Mucosa of rectum (tissue), 2 donors: ENCODE results near the gene TREML4.

Source experiments
- H3K27ac ChIP-seq, 2 donors: one replicate each; pipeline ENCODE4 v1.7.0; 2013; ENCODE audit warnings: inconsistent platforms in 2 of 2, low read depth in 2 of 2, low read length in 2 of 2
- H3K27me3 ChIP-seq, 2 donors: one replicate each; pipeline ENCODE4 v1.7.0; 2013; ENCODE audit warnings: low read length in 2 of 2; ENCODE audit not compliant: control insufficient read depth in 2 of 2, insufficient read depth in 2 of 2
- H3K36me3 ChIP-seq, 2 donors: one replicate each; pipeline ENCODE4 v1.7.0; 2013; ENCODE audit warnings: low read length in 2 of 2; ENCODE audit not compliant: control insufficient read depth in 2 of 2, insufficient read depth in 2 of 2
- H3K4me1 ChIP-seq, 2 donors: one replicate each; pipeline ENCODE4 v1.7.0; 2013; ENCODE audit warnings: low read length in 2 of 2, mild to moderate bottlenecking in 1 of 2; ENCODE audit not compliant: control insufficient read depth in 2 of 2, insufficient read depth in 2 of 2
- H3K4me3 ChIP-seq, 2 donors: one replicate each; pipeline ENCODE4 v1.7.0; 2013; ENCODE audit warnings: low read length in 2 of 2
- H3K9ac ChIP-seq, 2 donors: one replicate each; pipeline ENCODE4 v1.7.0; 2013; ENCODE audit warnings: low read length in 2 of 2, low read depth in 1 of 2, mild to moderate bottlenecking in 1 of 2
- H3K9me3 ChIP-seq, 2 donors: one replicate each; pipeline ENCODE4 v1.7.0; 2013; ENCODE audit warnings: low read length in 2 of 2; ENCODE audit not compliant: control insufficient read depth in 2 of 2
- donor health status: healthy.
- donor health status: Normal muscosa, but diverticular disease.

TREML4 gene

GRCh38 chr6:41278699-41279405 lies 50.7 kb downstream of the TREML4 start:
- Histone ChIP-seq H3K4me3 (no peak overlapping the region), H3K36me3 (no peaks in the 10 kb centered on the region), H3K9me3 (no peaks in the 10 kb centered on the region), H3K27ac (no peak overlapping the region), H3K9ac (no peak overlapping the region), H3K27me3 (peaks cover 0 to 9% of the 10 kb centered on the region in 2 donors), H3K4me1 (no peaks in the 10 kb centered on the region)

- no peak overlapping the region for H3K9ac ChIP-seq
- no peaks in the 10 kb centered on the region for H3K36me3 ChIP-seq
- no peaks in the 10 kb centered on the region for H3K9me3 ChIP-seq
- no peak overlapping the region for H3K27ac ChIP-seq
- peaks cover 0 to 7% of the 10 kb centered on the region in 2 donors for H3K27me3 ChIP-seq
- H3K4me1 ChIP-seq = no peaks in the 10 kb centered on the region
- no peak overlapping the region for H3K4me3 ChIP-seq
These were observed 52.4 kb downstream of the TREML4 start for GRCh38 chr6:41280381-41281057.

GRCh38 chr6:41283600-41283999 lies 55.5 kb downstream of the TREML4 start:
- Histone ChIP-seq H3K9ac (no peak overlapping the region), H3K27me3 (no peaks in the 10 kb centered on the region), H3K27ac (no peak overlapping the region), H3K36me3 (no peaks in the 10 kb centered on the region), H3K9me3 (no peaks in the 10 kb centered on the region), H3K4me3 (no peak overlapping the region), H3K4me1 (no peaks in the 10 kb centered on the region)

- Histone ChIP-seq H3K9me3 (no peaks in the 10 kb centered on the region), H3K9ac (no peak overlapping the region), H3K36me3 (no peaks in the 10 kb centered on the region), H3K4me1 (no peaks in the 10 kb centered on the region), H3K27ac (no peak overlapping the region), H3K27me3 (no peaks in the 10 kb centered on the region), H3K4me3 (no peak overlapping the region)
These were observed 56.6 kb downstream of the TREML4 start for GRCh38 chr6:41284726-41285125.

- Histone ChIP-seq H3K4me3 (no peak within 1 kb of the TSS), H3K36me3 (no peaks in the 10 kb centered on the region), H3K27ac (no peak within 1 kb of the TSS), H3K9ac (no peak within 1 kb of the TSS), H3K27me3 (peaks cover 0 to 2% of the 10 kb centered on the region in 2 donors), H3K4me1 (no peaks in the 10 kb centered on the region), H3K9me3 (no peaks in the 10 kb centered on the region)
These were observed 58.6 kb downstream of the TREML4 start, which contains the start of gene TREM1 for GRCh38 chr6:41286544-41287346. Gene TREM1, minus strand, starts transcription at chr6:41286682. Its CDS starts 27 bp downstream, at chr6:41286655.

DNA sequence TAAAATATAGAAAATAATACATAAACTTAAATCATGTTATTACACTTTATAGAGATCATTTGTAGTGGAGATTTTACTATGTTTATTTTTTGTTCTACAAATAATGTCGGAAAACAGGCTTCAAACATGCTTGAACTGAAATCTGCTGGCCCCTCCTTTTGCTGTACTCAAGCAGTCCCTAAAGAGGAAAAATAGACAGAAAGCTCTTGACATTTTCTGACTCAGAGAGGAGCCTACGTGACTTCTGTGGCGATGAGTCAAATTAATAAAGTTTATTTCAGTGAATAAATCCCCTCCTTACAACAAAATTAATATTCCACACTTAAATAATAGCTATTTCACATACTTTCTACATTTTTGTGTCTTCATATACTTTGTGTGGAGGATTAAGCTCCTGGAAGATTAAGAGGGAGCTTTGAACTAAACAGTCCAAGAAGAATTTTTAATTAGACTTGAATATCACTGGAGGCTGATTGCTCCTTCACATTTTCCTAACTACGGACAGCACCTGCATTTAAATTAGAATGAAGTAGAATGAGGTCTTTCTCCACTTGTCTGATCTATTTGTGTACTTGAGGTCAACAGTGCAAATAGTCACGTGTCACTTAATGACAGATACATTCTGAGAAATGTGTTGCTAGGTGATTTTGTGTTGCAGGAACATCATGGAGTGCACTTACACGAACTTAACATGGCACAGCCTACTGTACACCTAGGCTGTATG lies 60.0 kb downstream of the TREML4 start:
- peaks cover 0 to 2% of the 10 kb centered on the region in 2 donors for H3K27me3 ChIP-seq
- no peak overlapping the region for H3K4me3 ChIP-seq
- H3K36me3 ChIP-seq = no peaks in the 10 kb centered on the region
- H3K4me1 ChIP-seq = no peaks in the 10 kb centered on the region
- no peaks in the 10 kb centered on the region for H3K9me3 ChIP-seq
- no peak overlapping the region for H3K27ac ChIP-seq
- H3K9ac ChIP-seq = no peak overlapping the region
